AG09309 (cell line): ENCODE measurements around the gene TMEM121.

Experiments used
- DNase-seq: peaks from one replicate; pipeline ENCODE4 v3.0.0-alpha.2; 2010; ENCODE audit warnings: low read depth
- H3K4me3 ChIP-seq: 2 replicates; pipeline ENCODE4 v1.5.1; 2011; ENCODE audit warnings: mild to moderate bottlenecking, low read depth, low read length, moderate library complexity; ENCODE audit not compliant: control insufficient read depth
- CTCF ChIP-seq: IDR thresholded peaks from 2 replicates; pipeline ENCODE4 v1.5.1; 2011; ENCODE audit warnings: mild to moderate bottlenecking, low read depth, low read length, inconsistent platforms; ENCODE audit not compliant: insufficient read depth, control insufficient read depth; ENCODE audit errors: missing control alignments

The TMEM121 gene

GRCh38 chr14:105499256-105500035 lies 26.9 kb upstream of the TMEM121 start:
- TF ChIP-seq CTCF: no peak
- H3K4me3 ChIP-seq: no peak overlapping the region
- DNase-seq: no peak

GRCh38 chr14:105500036-105500725 lies 26.2 kb upstream of the TMEM121 start:
- TF ChIP-seq CTCF: no peak
- no peak for DNase-seq
- H3K4me3 ChIP-seq: no peak overlapping the region

GRCh38 chr14:105500726-105501101 lies 25.7 kb upstream of the TMEM121 start:
- no peak for TF ChIP-seq CTCF

GRCh38 chr14:105501504-105502291 lies 24.7 kb upstream of the TMEM121 start:
- DNase-seq: no peak
- no peak overlapping the region for H3K4me3 ChIP-seq
- TF ChIP-seq CTCF: no peak

More at GRCh38 chr14:105500726-105501101, 25.7 kb upstream of the TMEM121 start:
- no peak overlapping the region for H3K4me3 ChIP-seq
- DNase-seq: no peak

- no peak for TF ChIP-seq CTCF
- DNase-seq: no peak
- no peak overlapping the region for H3K4me3 ChIP-seq
Measured at GRCh38 chr14:105502446-105503295, 23.7 kb upstream of the TMEM121 start.

- no peak for DNase-seq
Measured at GRCh38 chr14:105503296-105503640, 23.1 kb upstream of the TMEM121 start.

More at GRCh38 chr14:105503296-105503640, 23.1 kb upstream of the TMEM121 start:
- H3K4me3 ChIP-seq: no peak overlapping the region
- no peak for TF ChIP-seq CTCF
